ENCODE measurements around the gene AKAP6.
A peak's percentile ranks its signal among the peaks of the same experiment; 100 is the strongest.
"Not testable (repeated sequence)": the region's sequence is repeated elsewhere in the genome, so short reads cannot be mapped to it uniquely, and the experiment has no call there.

Gene AKAP6

GRCh38 chr14:32545506-32546210, 216.6 kb downstream of the AKAP6 start:
- DNase-seq = no peak

GRCh38 chr14:32546246-32546645, 217.1 kb downstream of the AKAP6 start:
- no peak for DNase-seq

- DNase-seq = no peak
These were observed 223.7 kb downstream of the AKAP6 start for GRCh38 chr14:32552766-32553165.

GRCh38 chr14:32559048-32559447, 229.9 kb downstream of the AKAP6 start:
- DNase-seq = no peak

- DNase-seq = no peak
These were observed 230.5 kb downstream of the AKAP6 start for GRCh38 chr14:32559590-32559989.

GRCh38 chr14:32560209-32560857, 231.2 kb downstream of the AKAP6 start:
- peak; percentile 59 for DNase-seq

GRCh38 chr14:32561520-32561919, 232.4 kb downstream of the AKAP6 start:
- DNase-seq = no peak

- no peak for DNase-seq
These were observed 235.5 kb downstream of the AKAP6 start for GRCh38 chr14:32564596-32564995.

GRCh38 chr14:32565256-32565655, 236.2 kb downstream of the AKAP6 start:
- DNase-seq = peak; percentile 23

- no peak for DNase-seq
These were observed 238.7 kb downstream of the AKAP6 start for GRCh38 chr14:32567543-32568384.

- no peak for DNase-seq
These were observed 242.5 kb downstream of the AKAP6 start for GRCh38 chr14:32571551-32571950.

- DNase-seq = no peak
These were observed 243.1 kb downstream of the AKAP6 start for GRCh38 chr14:32571995-32572866.

GRCh38 chr14:32572867-32573150, 243.7 kb downstream of the AKAP6 start:
- DNase-seq = no peak

GRCh38 chr14:32574269-32574668, 245.2 kb downstream of the AKAP6 start:
- no peak for DNase-seq

GRCh38 chr14:32576088-32576795, 247.1 kb downstream of the AKAP6 start:
- DNase-seq = peak; percentile 40

GRCh38 chr14:32576977-32577376, 247.9 kb downstream of the AKAP6 start:
- no peak for DNase-seq

GRCh38 chr14:32578181-32578580, 249.1 kb downstream of the AKAP6 start:
- DNase-seq = no peak

GRCh38 chr14:32583427-32583826, 254.3 kb downstream of the AKAP6 start:
- not testable (repeated sequence) for DNase-seq

GRCh38 chr14:32584079-32584478, 255.0 kb downstream of the AKAP6 start:
- no peak for DNase-seq

- no peak for DNase-seq
These were observed 258.4 kb downstream of the AKAP6 start for GRCh38 chr14:32587461-32587860.

- DNase-seq = no peak
These were observed 259.6 kb downstream of the AKAP6 start for GRCh38 chr14:32588448-32589320.

All from NCI-H1105 (cell line).